Activated CD4-positive, alpha-beta T cell treated with anti-CD3 and anti-CD28 coated beads, Interleukin-2, amount 10 ng/mL, durations not matched to agents 24 days and 14 days (primary cell): ENCODE data around the gene GLIPR2. TPM values are rescaled to one million over a fixed set of nuclear protein-coding genes. Genes with fewer than 3 reads are reported as not detected.
"Not testable (repeated sequence)": the region's sequence is repeated elsewhere in the genome, so short reads cannot be mapped to it uniquely, and the experiment has no call there.

ENCODE experiments used
- DNase-seq: peaks from one replicate; pipeline ENCODE4 v3.0.0; 2022
- H3K27ac Mint-ChIP-seq: one replicate; pipeline ENCODE4 v1.8.0; 2022; ENCODE audit warnings: mild to moderate bottlenecking, mixed read lengths
- H3K27me3 Mint-ChIP-seq: one replicate; pipeline ENCODE4 v1.8.0; 2022; ENCODE audit warnings: mixed read lengths
- H3K36me3 Mint-ChIP-seq: one replicate; pipeline ENCODE4 v1.8.0; 2022; ENCODE audit warnings: low read depth, mild to moderate bottlenecking, mixed read lengths
- H3K4me1 Mint-ChIP-seq: one replicate; pipeline ENCODE4 v1.8.0; 2021; ENCODE audit warnings: mixed read lengths
- H3K4me3 Mint-ChIP-seq: one replicate; pipeline ENCODE4 v1.8.0; 2022; ENCODE audit warnings: mild to moderate bottlenecking, moderate library complexity, mixed read lengths
- H3K9me3 Mint-ChIP-seq: one replicate; pipeline ENCODE4 v1.8.0; 2021; ENCODE audit warnings: mixed read lengths
- intact Hi-C: fragments of 100-400 bp; cut with micrococcal nuclease; formaldehyde crosslinking; loops from one replicate; pipeline ENCODE4 v1.15.1; 2023
- total RNA-seq: library from RNA; stranded (reverse); gene quantifications from 2 replicates; pipeline ENCODE4 v1.2.3, GENCODE V29; 2022

GLIPR2 gene
- total RNA-seq, 1 donor from 2014 or later = 25.7 TPM

- Mint-ChIP-seq H3K9me3 (no peaks in the 10 kb centered on the region), H3K27me3 (peaks cover 10% of the 10 kb centered on the region), H3K4me1 (peaks cover 10% of the 10 kb centered on the region), H3K4me3 (peak overlapping the region; percentile 83), H3K36me3 (peaks cover 10% of the 10 kb centered on the region), H3K27ac (peak overlapping the region; percentile 54)
- intact Hi-C loops = loop anchor here (1.0 to 10.0 kb wide), 4 partner anchors 30 to 212 kb away; partner anchors contain the start of genes GLIPR2, OR2S2 and RECK
- peak; percentile 96 for DNase-seq
Measured at GRCh38 chr9:36166168-36166927, 29.8 kb downstream of the GLIPR2 start.

DNA sequence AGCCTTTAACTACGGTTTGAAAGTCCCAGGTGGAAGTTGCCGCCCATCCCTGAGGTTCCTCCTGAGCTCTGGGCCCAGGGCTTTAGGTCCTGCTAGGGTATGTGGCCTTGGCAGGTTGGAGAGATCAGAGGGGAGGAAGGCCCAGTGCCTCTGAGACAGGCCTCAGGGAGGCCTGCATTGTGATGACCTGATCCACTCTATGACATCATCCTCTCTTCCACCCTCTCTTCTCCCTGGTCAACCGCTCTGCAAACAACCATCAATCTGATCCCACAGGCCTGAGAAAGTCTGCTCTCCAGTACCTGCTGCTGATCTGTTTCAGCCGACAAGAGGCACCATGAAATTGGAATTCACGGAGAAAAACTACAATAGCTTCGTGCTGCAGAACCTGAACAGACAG lies 32.6 kb downstream of the GLIPR2 start, which contains the start of gene CCIN:
TSS of gene CCIN (plus strand) at position 223 of the 400 bp plus-strand sequence. CDS start at position 338, 115 bp downstream.
- Mint-ChIP-seq H3K36me3 (no peaks in the 10 kb centered on the region), H3K4me3 (no peak within 1 kb of the TSS), H3K4me1 (peaks cover 6% of the 10 kb centered on the region), H3K27ac (no peak within 1 kb of the TSS), H3K27me3 (peaks cover 10% of the 10 kb centered on the region), H3K9me3 (no peaks in the 10 kb centered on the region)
- no peak for DNase-seq
- intact Hi-C loops = loop anchor here (5.0 to 10.0 kb wide), 2 partner anchors 132 to 214 kb away; partner anchors contain the start of genes OR2S2 and RECK

- Mint-ChIP-seq H3K27me3 (peaks cover 10% of the 10 kb centered on the region), H3K9me3 (no peaks in the 10 kb centered on the region), H3K27ac (no peak overlapping the region), H3K4me1 (peaks cover 6% of the 10 kb centered on the region), H3K36me3 (no peaks in the 10 kb centered on the region), H3K4me3 (no peak overlapping the region)
- intact Hi-C loops = loop anchor here (5.0 to 10.0 kb wide), 2 partner anchors 132 to 215 kb away; partner anchors contain the start of genes OR2S2 and RECK
- DNase-seq = no peak
Measured at GRCh38 chr9:36169708-36170107, 33.2 kb downstream of the GLIPR2 start.

DNA sequence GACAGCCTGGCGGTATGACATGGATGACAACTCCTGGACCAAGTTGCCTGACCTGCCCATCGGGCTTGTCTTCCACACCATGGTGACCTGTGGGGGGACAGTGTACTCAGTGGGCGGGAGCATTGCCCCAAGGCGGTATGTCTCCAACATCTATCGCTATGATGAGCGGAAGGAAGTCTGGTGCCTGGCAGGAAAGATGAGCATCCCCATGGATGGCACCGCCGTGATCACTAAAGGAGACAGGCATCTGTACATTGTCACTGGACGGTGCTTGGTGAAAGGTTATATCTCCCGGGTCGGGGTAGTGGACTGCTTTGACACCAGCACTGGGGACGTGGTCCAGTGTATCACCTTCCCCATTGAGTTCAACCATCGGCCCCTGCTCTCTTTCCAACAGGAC lies 34.0 kb downstream of the GLIPR2 start:
- Mint-ChIP-seq H3K27me3 (peaks cover 11% of the 10 kb centered on the region), H3K27ac (no peak overlapping the region), H3K4me3 (no peak overlapping the region), H3K36me3 (no peaks in the 10 kb centered on the region), H3K9me3 (no peaks in the 10 kb centered on the region), H3K4me1 (peaks cover 6% of the 10 kb centered on the region)
- intact Hi-C loops = no loop called here
- no peak for DNase-seq

GRCh38 chr9:36173861-36174260 lies 37.3 kb downstream of the GLIPR2 start:
- Mint-ChIP-seq H3K27ac (no peak overlapping the region), H3K4me3 (no peak overlapping the region), H3K36me3 (no peaks in the 10 kb centered on the region), H3K27me3 (peaks cover 11% of the 10 kb centered on the region), H3K4me1 (peaks cover 4% of the 10 kb centered on the region), H3K9me3 (no peaks in the 10 kb centered on the region)
- intact Hi-C loops = no loop called here
- no peak for DNase-seq

DNA sequence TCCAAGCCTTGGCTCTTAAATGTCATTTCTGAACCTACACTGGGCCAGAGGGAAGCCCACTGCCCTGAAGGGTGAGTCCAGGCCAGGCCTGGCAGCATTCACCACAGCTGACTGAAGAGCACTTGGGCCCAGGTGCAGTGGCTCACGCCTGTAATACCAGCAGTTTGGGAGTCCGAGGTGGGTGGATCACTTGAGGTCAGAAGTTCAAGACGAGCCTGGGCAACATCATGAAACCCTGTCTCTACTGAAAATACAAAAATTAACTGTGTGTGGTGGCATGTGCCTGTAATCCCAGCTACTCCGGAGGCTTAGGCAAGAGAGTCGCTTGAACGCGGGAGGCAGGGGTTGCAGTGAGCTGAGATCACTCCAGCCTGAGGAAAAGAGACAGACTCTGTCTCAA lies 37.7 kb downstream of the GLIPR2 start:
- peaks cover 13% of the 10 kb centered on the region for H3K27me3 Mint-ChIP-seq

GRCh38 chr9:36174731-36175130 lies 38.2 kb downstream of the GLIPR2 start:
- intact Hi-C loops = no loop called here

More for the DNA sequence above, 37.7 kb downstream of the GLIPR2 start:
- Mint-ChIP-seq H3K4me1 (peaks cover 7% of the 10 kb centered on the region), H3K36me3 (no peaks in the 10 kb centered on the region), H3K4me3 (no peak overlapping the region), H3K27ac (no peak overlapping the region), H3K9me3 (no peaks in the 10 kb centered on the region)
- no peak for DNase-seq
- intact Hi-C loops = no loop called here

GRCh38 chr9:36175209-36175608 lies 38.7 kb downstream of the GLIPR2 start:
- H3K36me3 Mint-ChIP-seq, H3K9me3 Mint-ChIP-seq, H3K27ac Mint-ChIP-seq, H3K4me1 Mint-ChIP-seq, DNase-seq, intact Hi-C loops, H3K4me3 Mint-ChIP-seq: not testable (repeated sequence)
- H3K27me3 Mint-ChIP-seq = peaks cover 15% of the 10 kb centered on the region

More at GRCh38 chr9:36174731-36175130, 38.2 kb downstream of the GLIPR2 start:
- Mint-ChIP-seq H3K4me1 (peaks cover 7% of the 10 kb centered on the region), H3K4me3 (no peak overlapping the region), H3K27me3 (peaks cover 13% of the 10 kb centered on the region), H3K9me3 (no peaks in the 10 kb centered on the region), H3K36me3 (no peaks in the 10 kb centered on the region), H3K27ac (no peak overlapping the region)
- no peak for DNase-seq

GRCh38 chr9:36176496-36176895 lies 40.0 kb downstream of the GLIPR2 start:
- H3K9me3 Mint-ChIP-seq, intact Hi-C loops, H3K27ac Mint-ChIP-seq, H3K4me1 Mint-ChIP-seq, H3K4me3 Mint-ChIP-seq, DNase-seq, H3K36me3 Mint-ChIP-seq: not testable (repeated sequence)
- peaks cover 18% of the 10 kb centered on the region for H3K27me3 Mint-ChIP-seq

DNA sequence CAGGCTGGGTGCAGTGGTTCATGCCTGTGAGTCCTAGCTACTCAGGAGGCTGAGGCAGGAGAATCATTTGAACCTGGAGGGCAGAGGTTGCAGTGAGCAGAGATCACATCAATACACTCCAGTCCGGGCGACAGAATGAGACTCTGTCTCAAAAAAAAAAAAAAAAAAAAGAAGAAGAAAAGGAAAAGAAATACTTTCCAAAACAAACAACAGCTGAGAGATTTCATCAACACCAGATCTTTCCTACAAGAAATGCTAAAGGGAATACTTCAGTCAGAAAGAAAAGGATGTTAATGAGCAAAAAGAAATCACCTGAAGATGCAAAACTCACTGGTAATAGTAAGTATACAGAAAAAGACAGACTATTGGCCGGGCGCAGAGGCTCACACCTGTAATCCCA lies 41.0 kb downstream of the GLIPR2 start:
- Mint-ChIP-seq H3K27ac (no peak overlapping the region), H3K4me3 (no peak overlapping the region), H3K4me1 (peaks cover 7% of the 10 kb centered on the region), H3K9me3 (no peaks in the 10 kb centered on the region), H3K36me3 (no peaks in the 10 kb centered on the region), H3K27me3 (peaks cover 18% of the 10 kb centered on the region)
- DNase-seq = no peak
- intact Hi-C loops = no loop called here

DNA sequence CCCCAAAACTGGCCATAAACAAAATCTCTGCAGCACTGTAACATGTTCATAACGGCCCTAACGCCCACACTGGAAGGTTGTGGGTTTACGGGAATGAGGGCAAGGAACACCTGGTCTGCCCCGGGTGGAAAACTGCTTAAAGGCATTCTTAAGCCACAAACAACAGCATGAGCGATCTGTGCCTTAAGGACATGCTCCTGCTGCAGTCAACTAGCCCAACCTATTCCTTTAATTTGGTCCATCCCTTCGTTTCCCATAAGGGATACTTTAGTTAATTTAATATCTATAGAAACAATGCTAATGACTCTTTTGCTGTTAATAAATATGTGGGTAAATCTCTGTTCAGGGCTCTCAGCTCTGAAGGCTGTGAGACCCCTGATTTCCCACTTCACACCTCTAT lies 43.7 kb downstream of the GLIPR2 start:
- H3K27me3 Mint-ChIP-seq = peaks cover 16% of the 10 kb centered on the region
- intact Hi-C loops, H3K4me1 Mint-ChIP-seq, H3K27ac Mint-ChIP-seq, DNase-seq, H3K36me3 Mint-ChIP-seq, H3K4me3 Mint-ChIP-seq, H3K9me3 Mint-ChIP-seq: not testable (repeated sequence)

- peaks cover 5% of the 10 kb centered on the region for H3K36me3 Mint-ChIP-seq
- no peaks in the 10 kb centered on the region for H3K9me3 Mint-ChIP-seq
- DNase-seq = no peak
- H3K27me3 Mint-ChIP-seq = peaks cover 5% of the 10 kb centered on the region
- H3K4me3 Mint-ChIP-seq = no peak overlapping the region
- intact Hi-C loops = no loop called here
- H3K27ac Mint-ChIP-seq = no peak overlapping the region
- peaks cover 16% of the 10 kb centered on the region for H3K4me1 Mint-ChIP-seq
Measured at GRCh38 chr9:36187414-36187813, 50.9 kb downstream of the GLIPR2 start.

DNA sequence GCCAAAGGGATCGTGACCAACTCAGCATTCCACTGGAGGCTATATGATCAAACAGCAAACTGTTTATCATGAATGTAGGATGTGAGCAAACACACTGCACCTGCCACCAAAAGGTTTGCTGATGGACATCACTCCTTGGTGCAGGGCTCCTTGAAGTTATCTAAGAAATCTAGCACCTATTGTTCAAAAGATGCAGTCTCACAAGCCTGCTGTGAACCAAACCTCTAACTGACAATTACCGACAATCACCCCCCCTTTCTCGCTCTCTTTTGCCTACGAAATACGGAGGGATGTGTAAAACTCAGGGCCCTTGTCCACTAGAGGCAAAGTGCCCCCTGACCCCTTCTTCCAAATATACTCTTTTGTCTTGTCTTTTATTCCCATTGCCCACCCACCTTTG lies 51.7 kb downstream of the GLIPR2 start:
- intact Hi-C loops = no loop called here
- Mint-ChIP-seq H3K9me3 (no peaks in the 10 kb centered on the region), H3K27me3 (peaks cover 5% of the 10 kb centered on the region), H3K4me3 (no peak overlapping the region), H3K36me3 (peaks cover 9% of the 10 kb centered on the region), H3K4me1 (peaks cover 23% of the 10 kb centered on the region), H3K27ac (no peak overlapping the region)
- DNase-seq = no peak

DNA sequence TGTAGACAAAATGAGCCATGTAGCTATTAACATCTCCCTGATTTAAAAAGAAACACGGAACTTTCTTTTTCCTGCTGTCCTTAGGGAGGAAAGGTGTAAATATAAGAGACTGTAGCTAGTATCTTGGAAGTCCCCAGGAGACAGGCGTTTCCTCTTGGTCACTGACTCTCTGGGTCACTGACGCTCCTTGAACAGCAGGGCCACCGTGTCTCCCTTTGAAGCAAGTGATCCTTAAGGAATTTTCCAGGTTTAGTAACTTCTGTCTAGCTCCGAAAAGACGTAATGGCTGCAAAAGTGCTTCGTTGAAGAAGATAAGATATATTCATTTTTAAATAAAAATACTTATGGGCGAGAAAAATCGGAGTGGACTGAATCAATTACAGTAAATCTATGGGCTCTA lies 53.4 kb downstream of the GLIPR2 start:
- H3K9me3 Mint-ChIP-seq = no peaks in the 10 kb centered on the region
- intact Hi-C loops = loop anchor here (1.0 to 2.0 kb wide), 7 partner anchors 17 to 154 kb away; partner anchors contain the start of genes GLIPR2, GNE and RECK
- no peak for DNase-seq
- peaks cover 5% of the 10 kb centered on the region for H3K27me3 Mint-ChIP-seq
- H3K4me1 Mint-ChIP-seq = peaks cover 39% of the 10 kb centered on the region
- H3K27ac Mint-ChIP-seq = no peak overlapping the region
- H3K4me3 Mint-ChIP-seq = peak overlapping the region; percentile 96
- H3K36me3 Mint-ChIP-seq = peaks cover 23% of the 10 kb centered on the region
